H1 (cell line): ENCODE results near the gene SHROOM2. TPM values are rescaled to one million over a fixed set of nuclear protein-coding genes. Genes with fewer than 3 reads are reported as not detected.

Experiments
- CTCF ChIA-PET: fragments of 300-600 bp; sonication (Branson Sonifier 250); formaldehyde crosslinking; loops from one replicate; lab custom pipeline; 2021; ENCODE audit not compliant: partially characterized antibody; lab: Charles Lee
- POLR2A ChIA-PET: fragments of 300-600 bp; sonication (Branson Sonifier 250); formaldehyde crosslinking; loops from one replicate; lab custom pipeline; 2021; ENCODE audit warnings: inconsistent platforms; ENCODE audit not compliant: partially characterized antibody; lab: Charles Lee
- DNase-seq, 2 experiments: peaks; one replicate each; pipeline versions ENCODE4 v3.0.0 to v3.0.0-alpha.2; 2010 to 2022; ENCODE audit warnings: low spot score in 2 of 2, low read depth in 1 of 2, mixed read lengths in 1 of 2
- FAIRE-seq: peaks from 2 replicates; lab custom pipeline; 2011; peaks lifted over from hg19 to GRCh38; lab: Jason Lieb, UNC
- H2AFZ ChIP-seq: 2 replicates; pipeline ENCODE4 v1.8.1; 2012; ENCODE audit warnings: low read length, inconsistent platforms
- H2AK5ac ChIP-seq: 2 replicates; pipeline ENCODE4 v1.6.1; 2013; ENCODE audit warnings: low read depth, low read length
- H2BK120ac ChIP-seq: replicated peaks from 2 replicates; pipeline ENCODE3; 2013; ENCODE audit warnings: low read depth, low read length, inconsistent platforms
- H2BK12ac ChIP-seq: 2 replicates; pipeline ENCODE4 v1.6.1; 2013; ENCODE audit warnings: low read depth, low read length
- H2BK15ac ChIP-seq: 2 replicates; pipeline ENCODE4 v1.6.1; 2013; ENCODE audit warnings: low read length
- H2BK20ac ChIP-seq: 2 replicates; pipeline ENCODE4 v1.6.1; 2013; ENCODE audit warnings: low read length
- H2BK5ac ChIP-seq: 2 replicates; pipeline ENCODE4 v1.6.1; 2013; ENCODE audit warnings: low read depth, low read length
- H3K14ac ChIP-seq: 2 replicates; pipeline ENCODE4 v1.6.1; 2013; ENCODE audit warnings: inconsistent platforms; ENCODE audit not compliant: insufficient read length
- H3K18ac ChIP-seq: 2 replicates; pipeline ENCODE4 v1.6.1; 2013; ENCODE audit warnings: low read length; ENCODE audit errors: extremely low read depth
- H3K23ac ChIP-seq: 2 replicates; pipeline ENCODE4 v1.6.1; 2013; ENCODE audit warnings: inconsistent platforms; ENCODE audit not compliant: insufficient read length
- H3K23me2 ChIP-seq: 2 replicates; pipeline ENCODE4 v1.6.1; 2013; ENCODE audit warnings: low read depth, low read length
- H3K27ac ChIP-seq: 2 replicates; pipeline ENCODE4 v1.6.1; 2011; ENCODE audit warnings: low read depth, low read length, inconsistent platforms
- H3K27me3 ChIP-seq, 4 experiments: replicated peaks in 1 of 4; 1 replicate in 1 of 4; 2 replicates in 3 of 4; pipeline versions ENCODE4 v1.6.1 to v1.8.1; 2011 to 2013; ENCODE audit warnings: low read length in 3 of 4, mild to moderate bottlenecking in 3 of 4, inconsistent platforms in 2 of 4, mixed read lengths in 2 of 4, moderate library complexity in 1 of 4; ENCODE audit not compliant: control insufficient read depth in 3 of 4, insufficient read depth in 3 of 4; ENCODE audit errors: extremely low read depth in 1 of 4
- H3K36me3 ChIP-seq, 4 experiments: 2 replicates each; pipeline versions ENCODE4 v1.6.1 to v1.8.1; 2011 to 2013; ENCODE audit warnings: mild to moderate bottlenecking in 4 of 4, low read length in 3 of 4, moderate library complexity in 2 of 4, control low read depth in 1 of 4, inconsistent platforms in 1 of 4; ENCODE audit not compliant: insufficient read depth in 4 of 4, control insufficient read depth in 2 of 4
- H3K4ac ChIP-seq: replicated peaks from 2 replicates; pipeline ENCODE3; 2013; ENCODE audit warnings: low read length, low read depth, mixed read lengths, inconsistent platforms; ENCODE audit not compliant: insufficient read length
- H3K4me1 ChIP-seq, 4 experiments: replicated peaks in 1 of 4; 1 replicate in 1 of 4; 2 replicates in 3 of 4; pipeline versions ENCODE4 v1.6.1 to v1.8.1; 2011 to 2013; ENCODE audit warnings: low read length in 3 of 4, inconsistent platforms in 2 of 4, mixed read lengths in 1 of 4; ENCODE audit not compliant: insufficient read depth in 4 of 4, control insufficient read depth in 3 of 4
- H3K4me2 ChIP-seq, 2 experiments: 2 replicates each; pipeline versions ENCODE4 v1.6.1 to v1.8.1; 2011 to 2013; ENCODE audit warnings: low read depth in 2 of 2, low read length in 2 of 2, control low read depth in 1 of 2, inconsistent platforms in 1 of 2, mild to moderate bottlenecking in 1 of 2; ENCODE audit not compliant: insufficient read depth in 1 of 2
- H3K4me3 ChIP-seq, 4 experiments: fragments of 200-600, 300-600 bp in 1 of 4; sonication (generic), shearing (Covaris generic), sonication (Bioruptor Twin) in 1 of 4; 2 replicates each; pipeline versions ENCODE4 v1.5.1 to v1.8.1; 2011 to 2016; ENCODE audit warnings: low read length in 4 of 4, low read depth in 3 of 4, control low read depth in 2 of 4, inconsistent platforms in 2 of 4, mild to moderate bottlenecking in 2 of 4, mixed read lengths in 1 of 4, moderate library complexity in 1 of 4; ENCODE audit not compliant: insufficient read depth in 2 of 4; ENCODE audit errors: extremely low read depth in 1 of 4
- H3K56ac ChIP-seq: replicated peaks from 2 replicates; pipeline ENCODE3; 2013; ENCODE audit warnings: low read depth, mild to moderate bottlenecking, mixed read lengths, low read length, inconsistent platforms; ENCODE audit not compliant: insufficient read length
- H3K79me1 ChIP-seq: 2 replicates; pipeline ENCODE4 v1.6.1; 2013; ENCODE audit warnings: low read depth, low read length, control low read depth
- H3K79me2 ChIP-seq, 2 experiments: 2 replicates each; pipeline versions ENCODE4 v1.6.1 to v1.8.1; 2012 to 2013; ENCODE audit warnings: low read length in 2 of 2, mild to moderate bottlenecking in 2 of 2, inconsistent platforms in 1 of 2; ENCODE audit not compliant: insufficient read depth in 2 of 2, control insufficient read depth in 1 of 2
- H3K9ac ChIP-seq, 4 experiments: replicated peaks in 1 of 4; 1 replicate in 1 of 4; 2 replicates in 3 of 4; pipeline versions ENCODE4 v1.6.1 to v1.8.1; 2011 to 2013; ENCODE audit warnings: low read depth in 3 of 4, low read length in 3 of 4, control low read depth in 2 of 4, mild to moderate bottlenecking in 2 of 4, moderate library complexity in 2 of 4, inconsistent platforms in 1 of 4; ENCODE audit errors: extremely low read depth in 1 of 4
- H3K9me3 ChIP-seq, 2 experiments: 2 replicates each; pipeline versions ENCODE4 v1.6.1 to v1.8.1; 2012 to 2013; ENCODE audit warnings: mild to moderate bottlenecking in 2 of 2, moderate library complexity in 2 of 2, control low read depth in 1 of 2, inconsistent platforms in 1 of 2, low read depth in 1 of 2, low read length in 1 of 2, mixed read lengths in 1 of 2; ENCODE audit not compliant: insufficient read depth in 2 of 2
- H4K20me1 ChIP-seq, 2 experiments: replicated peaks in 1 of 2; 2 replicates each; pipeline versions ENCODE3 to v1.8.1; 2011 to 2013; ENCODE audit warnings: inconsistent platforms in 2 of 2, low read length in 2 of 2, mild to moderate bottlenecking in 1 of 2; ENCODE audit not compliant: insufficient read depth in 2 of 2, control insufficient read depth in 1 of 2
- H4K5ac ChIP-seq: 2 replicates; pipeline ENCODE4 v1.6.1; 2013; ENCODE audit warnings: low read length, low read depth, mixed read lengths, inconsistent platforms; ENCODE audit not compliant: insufficient read length
- H4K8ac ChIP-seq: 2 replicates; pipeline ENCODE4 v1.8.0; 2013; ENCODE audit warnings: mild to moderate bottlenecking, moderate library complexity, low read length, inconsistent platforms; ENCODE audit not compliant: insufficient read depth; ENCODE audit errors: extremely low read depth
- H4K91ac ChIP-seq: replicated peaks from 2 replicates; pipeline ENCODE3; 2013; ENCODE audit warnings: low read length, mixed read lengths, inconsistent platforms; ENCODE audit not compliant: insufficient read length
- ASH2L ChIP-seq: fragments of 200-600, 300-600 bp; sonication (generic); IDR thresholded peaks from one replicate; pipeline ENCODE4 v1.7.1; 2017; ENCODE audit warnings: low read length
- ATF3 ChIP-seq: IDR thresholded peaks from 2 replicates; pipeline ENCODE4 v1.6.1; 2011; ENCODE audit warnings: low read depth, mild to moderate bottlenecking, low read length; ENCODE audit not compliant: insufficient read depth
- BRCA1 ChIP-seq: IDR thresholded peaks from 2 replicates; pipeline ENCODE4 v1.6.1; 2012; ENCODE audit warnings: low read depth, low read length, improper control_type of control experiment
- CBX5 ChIP-seq: fragments of 300-800, 300-1000 bp; sonication (generic); IDR thresholded peaks from 2 replicates; pipeline ENCODE4 v1.7.1; 2016; ENCODE audit warnings: antibody characterized with exemption, low read length, low read depth
- CEBPB ChIP-seq: IDR thresholded peaks from 2 replicates; pipeline ENCODE4 v1.6.1; 2012; ENCODE audit warnings: low read depth, low read length
- FOSL1 ChIP-seq: IDR thresholded peaks from 2 replicates; pipeline ENCODE4 v1.6.1; 2011; ENCODE audit warnings: mild to moderate bottlenecking, low read depth, low read length, moderate library complexity; ENCODE audit not compliant: insufficient read depth
- GTF2F1 ChIP-seq: IDR thresholded peaks from 2 replicates; pipeline ENCODE4 v1.6.1; 2012; ENCODE audit warnings: low read depth, low read length, improper control_type of control experiment, borderline replicate concordance
- JUN ChIP-seq: IDR thresholded peaks from 2 replicates; pipeline ENCODE4 v1.6.1; 2011; ENCODE audit warnings: low read depth, mild to moderate bottlenecking, improper control_type of control experiment, low read length
- JUND ChIP-seq: IDR thresholded peaks from 2 replicates; pipeline ENCODE4 v1.6.1; 2011; ENCODE audit warnings: mild to moderate bottlenecking, improper control_type of control experiment, low read length
- SP2 ChIP-seq: IDR thresholded peaks from 2 replicates; pipeline ENCODE4 v1.6.1; 2012; ENCODE audit warnings: mild to moderate bottlenecking, low read length, inconsistent platforms
- TAF7 ChIP-seq: optimal IDR thresholded peaks from 2 replicates; pipeline ENCODE3; 2011; ENCODE audit warnings: low read depth, mild to moderate bottlenecking, inconsistent platforms, low read length, moderate library complexity, borderline replicate concordance
- TCF12 ChIP-seq: IDR thresholded peaks from 2 replicates; pipeline ENCODE4 v1.6.1; 2011; ENCODE audit warnings: low read depth, mild to moderate bottlenecking, low read length
- USF2 ChIP-seq: IDR thresholded peaks from 2 replicates; pipeline ENCODE4 v1.6.1; 2011; ENCODE audit warnings: low read length, improper control_type of control experiment
- YY1 ChIP-seq: IDR thresholded peaks from 2 replicates; pipeline ENCODE4 v1.6.1; 2011; ENCODE audit warnings: low read depth, mild to moderate bottlenecking, low read length
- WGBS, 2 experiments: shearing (Covaris generic) in 1 of 2; methylation state at CpG; one replicate each; pipeline versions ENCODE4 v1.1.6 to v1.1.7; 2013 to 2015; ENCODE audit warnings: low lambda C conversion rate in 2 of 2, mixed read lengths in 2 of 2, inconsistent platforms in 1 of 2, low coverage in 1 of 2, missing lambda C conversion rate in 1 of 2; ENCODE audit not compliant: insufficient replicate concordance in 2 of 2, insufficient coverage in 1 of 2, insufficient read length in 1 of 2; ENCODE audit errors: extremely low coverage in 1 of 2, missing lambda C conversion rate in 1 of 2; 5-methylcytosine and 5-hydroxymethylcytosine counted together
- polyA plus RNA-seq, 7 experiments: library from polyadenylated mRNA; depleted of rRNA in 3 of 7; stranded (reverse) in 5 of 7; unstranded in 2 of 7; fragments of >200 nt in 5 of 7; fragments of 200-250 nt in 2 of 7; gene quantifications; 1 replicate in 5 of 7; 2 replicates in 1 of 7; 4 replicates in 1 of 7; pipeline versions ENCODE4 v1.2.1 to v1.2.3, GENCODE V29; 2011 to 2013; ENCODE audit warnings: missing spikeins in 2 of 7, mixed read lengths in 2 of 7
- total RNA-seq: library from RNA; stranded (reverse); fragmentation: NEBNext Ultra II Directional; extraction: Animal tissue kit (Norgen Biotek cat#: 25700); gene quantifications from 2 replicates; pipeline ENCODE4 v1.2.1, GENCODE V29; 2021

The SHROOM2 gene
- total and polyA plus RNA-seq, 2 of the 8 experiments (the other 6 are each of a cell fraction or from before 2014, with no cell fraction given), result 3.4 to 14.2 TPM

- FAIRE-seq, result no peak
- Histone ChIP-seq H2AK5ac (no peak overlapping the region), H3K79me2 (peaks cover 0 to 12% of the 10 kb centered on the region in 2 experiments; a peak in 1 of 4 replicates)
- TF ChIP-seq ASH2L (no peak), CEBPB (no peak), FOSL1 (no peak), ATF3 (no peak), TCF12 (no peak), USF2 (no peak), CBX5 (no peak), YY1 (no peak), TAF7 (no peak), JUND (no peak), BRCA1 (no peak), SP2 (no peak), JUN (no peak), GTF2F1 (no peak)
Observed at GRCh38 chrX:9853307-9853706, 67.1 kb downstream of the SHROOM2 start.

More at GRCh38 chrX:9853307-9853706, 67.1 kb downstream of the SHROOM2 start:
- CTCF ChIA-PET, result interaction anchor here (0.9 kb wide), 1 partner anchor 142 kb away, joined by 3 read pairs; no protein-coding TSS in a partner anchor
- H3K36me3 ChIP-seq, result no peaks in the 10 kb centered on the region
- H3K18ac ChIP-seq, result no peak overlapping the region
- H3K9me3 ChIP-seq, result no peaks in the 10 kb centered on the region
- H2BK5ac ChIP-seq, result no peak overlapping the region
- no peaks in the 10 kb centered on the region for H3K23me2 ChIP-seq
- H2BK15ac ChIP-seq, result no peak overlapping the region
- DNase-seq, result no peak
- H4K20me1 ChIP-seq, result peaks cover 0 to 4% of the 10 kb centered on the region in 2 experiments
- H3K4me1 ChIP-seq, result peaks cover 0 to 5% (median 2%) of the 10 kb centered on the region in 4 experiments; a peak in 5 of 7 replicates
- H2AFZ ChIP-seq, result no peak overlapping the region
- 93% methylated on average over 4 of the region's 4 CpGs; no CpG with 5 or more reads in 1 of the 2 experiments for WGBS, 2 experiments
- H2BK12ac ChIP-seq, result no peak overlapping the region
- H3K4ac ChIP-seq, result no peak overlapping the region
- no peak overlapping the region for H4K91ac ChIP-seq
- H3K4me3 ChIP-seq, result no peak overlapping the region
- no peak overlapping the region for H3K9ac ChIP-seq
- no peak overlapping the region for H4K8ac ChIP-seq
- no peak overlapping the region for H2BK20ac ChIP-seq
- no peak overlapping the region for H3K23ac ChIP-seq
- POLR2A ChIA-PET, result no interaction called here
- H3K79me1 ChIP-seq, result no peaks in the 10 kb centered on the region
- H3K4me2 ChIP-seq, result no peak overlapping the region
- H4K5ac ChIP-seq, result no peak overlapping the region
- no peaks in the 10 kb centered on the region for H3K27me3 ChIP-seq
- H3K14ac ChIP-seq, result no peak overlapping the region
- H2BK120ac ChIP-seq, result no peak overlapping the region
- no peak overlapping the region for H3K56ac ChIP-seq
- H3K27ac ChIP-seq, result no peak overlapping the region
